H9 (cell line): ENCODE measurements around the gene GBE1. TPM values are rescaled to one million over a fixed set of nuclear protein-coding genes. Genes with fewer than 3 reads are reported as not detected.

Experiments used
- DNase-seq: peaks from one replicate; pipeline ENCODE4 v3.0.0-alpha.2; 2017
- H2AFZ ChIP-seq: one replicate; pipeline ENCODE4 v1.6.1; 2013; ENCODE audit warnings: mild to moderate bottlenecking, low read length, control low read depth, moderate library complexity
- H2AK5ac ChIP-seq: 2 replicates; pipeline ENCODE4 v1.6.1; 2013; ENCODE audit warnings: low read length, control low read depth, mixed read lengths; ENCODE audit not compliant: insufficient read length
- H2BK120ac ChIP-seq: one replicate; pipeline ENCODE4 v1.6.1; 2013; ENCODE audit warnings: low read depth, mild to moderate bottlenecking, low read length, control low read depth, inconsistent platforms; ENCODE audit not compliant: poor library complexity, severe bottlenecking
- H2BK12ac ChIP-seq: 2 replicates; pipeline ENCODE4 v1.6.1; 2013; ENCODE audit warnings: low read length, control low read depth, mixed read lengths, low read depth; ENCODE audit not compliant: insufficient read length
- H2BK15ac ChIP-seq: 2 replicates; pipeline ENCODE4 v1.6.1; 2013; ENCODE audit warnings: low read depth, low read length, control low read depth
- H2BK20ac ChIP-seq: one replicate; pipeline ENCODE4 v1.6.1; 2013; ENCODE audit warnings: low read depth, mild to moderate bottlenecking, low read length, control low read depth, inconsistent platforms; ENCODE audit not compliant: poor library complexity, severe bottlenecking
- H2BK5ac ChIP-seq: 2 replicates; pipeline ENCODE4 v1.6.1; 2013; ENCODE audit warnings: low read length, control low read depth, mixed read lengths; ENCODE audit not compliant: insufficient read length
- H3K14ac ChIP-seq: 2 replicates; pipeline ENCODE4 v1.6.1; 2013; ENCODE audit warnings: low read length, control low read depth; ENCODE audit not compliant: insufficient read depth
- H3K18ac ChIP-seq: 2 replicates; pipeline ENCODE4 v1.6.1; 2013; ENCODE audit warnings: low read depth, mild to moderate bottlenecking, mixed read lengths, low read length, control low read depth; ENCODE audit not compliant: insufficient read length
- H3K23ac ChIP-seq: 2 replicates; pipeline ENCODE4 v1.6.1; 2013; ENCODE audit warnings: low read length, control low read depth, mixed read lengths, low read depth; ENCODE audit not compliant: insufficient read length
- H3K23me2 ChIP-seq: 2 replicates; pipeline ENCODE4 v1.6.1; 2013; ENCODE audit warnings: low read depth, mild to moderate bottlenecking, mixed read lengths, low read length, control low read depth; ENCODE audit not compliant: insufficient read length, poor library complexity, severe bottlenecking
- H3K27ac ChIP-seq: 2 replicates; pipeline ENCODE4 v1.5.1; 2013; ENCODE audit warnings: low read length, control low read depth, mixed read lengths, low read depth; ENCODE audit not compliant: insufficient read length
- H3K27me3 ChIP-seq: 2 replicates; pipeline ENCODE4 v1.6.1; 2013; ENCODE audit warnings: low read length, control low read depth, inconsistent platforms; ENCODE audit not compliant: insufficient read depth
- H3K4ac ChIP-seq: 2 replicates; pipeline ENCODE4 v1.6.1; 2013; ENCODE audit warnings: low read depth, mild to moderate bottlenecking, control low read depth, inconsistent platforms, low read length, moderate library complexity
- H3K4me1 ChIP-seq: 2 replicates; pipeline ENCODE4 v1.6.1; 2013; ENCODE audit warnings: low read length, control low read depth, inconsistent platforms; ENCODE audit not compliant: insufficient read depth
- H3K4me2 ChIP-seq: 2 replicates; pipeline ENCODE4 v1.6.1; 2013; ENCODE audit warnings: low read length, control low read depth, mixed read lengths; ENCODE audit not compliant: insufficient read length, insufficient read depth
- H3K56ac ChIP-seq: 2 replicates; pipeline ENCODE4 v1.6.1; 2013; ENCODE audit warnings: low read depth, mild to moderate bottlenecking, mixed read lengths, low read length, control low read depth; ENCODE audit not compliant: insufficient read length
- H3K79me1 ChIP-seq: 2 replicates; pipeline ENCODE4 v1.6.1; 2013; ENCODE audit warnings: low read depth, mild to moderate bottlenecking, moderate library complexity, low read length, control low read depth, inconsistent platforms; ENCODE audit not compliant: insufficient read depth, poor library complexity, severe bottlenecking
- H3K79me2 ChIP-seq: 2 replicates; pipeline ENCODE4 v1.6.1; 2013; ENCODE audit warnings: low read length, control low read depth, inconsistent platforms; ENCODE audit not compliant: insufficient read depth
- H3K9ac ChIP-seq: 2 replicates; pipeline ENCODE4 v1.6.1; 2013; ENCODE audit warnings: low read length, control low read depth, mixed read lengths; ENCODE audit not compliant: insufficient read length; ENCODE audit errors: extremely low read depth
- H3K9me3 ChIP-seq: one replicate; pipeline ENCODE4 v1.6.1; 2013; ENCODE audit warnings: low read depth, low read length, inconsistent platforms; ENCODE audit not compliant: control insufficient read depth
- H3T11ph ChIP-seq: one replicate; pipeline ENCODE4 v1.6.1; 2013; ENCODE audit warnings: mild to moderate bottlenecking, low read length, control low read depth, inconsistent platforms
- H4K20me1 ChIP-seq: one replicate; pipeline ENCODE4 v1.6.1; 2013; ENCODE audit not compliant: control insufficient read depth, insufficient read length, insufficient read depth
- H4K5ac ChIP-seq: 2 replicates; pipeline ENCODE4 v1.6.1; 2013; ENCODE audit warnings: low read depth, mild to moderate bottlenecking, mixed read lengths, low read length, control low read depth; ENCODE audit not compliant: insufficient read length
- H4K8ac ChIP-seq: replicated peaks from 2 replicates; pipeline ENCODE4 v1.6.1; 2013; ENCODE audit warnings: low read length, control low read depth, mixed read lengths, low read depth; ENCODE audit not compliant: insufficient read length
- H4K91ac ChIP-seq: 2 replicates; pipeline ENCODE4 v1.6.1; 2013; ENCODE audit warnings: low read depth, mild to moderate bottlenecking, moderate library complexity, mixed read lengths, low read length, control low read depth; ENCODE audit not compliant: insufficient read length
- H3K27ac Mint-ChIP-seq, 3 experiments: 2 replicates in 2 of 3; 3 replicates in 1 of 3; pipeline ENCODE4 v1.8.0; 2020 to 2021; ENCODE audit warnings: mixed read lengths in 3 of 3, mild to moderate bottlenecking in 1 of 3, moderate library complexity in 1 of 3
- H3K27me3 Mint-ChIP-seq: 2 replicates; pipeline ENCODE4 v1.8.0; 2021; ENCODE audit warnings: low read depth, mild to moderate bottlenecking, moderate library complexity, mixed read lengths
- H3K36me3 Mint-ChIP-seq, 3 experiments: 2 replicates in 2 of 3; 3 replicates in 1 of 3; pipeline ENCODE4 v1.8.0; 2020 to 2021; ENCODE audit warnings: low read depth in 3 of 3, mixed read lengths in 3 of 3; ENCODE audit not compliant: insufficient read depth in 1 of 3
- H3K4me1 Mint-ChIP-seq, 2 experiments: 2 replicates each; pipeline ENCODE4 v1.8.0; 2020; ENCODE audit warnings: mixed read lengths in 2 of 2
- H3K4me3 Mint-ChIP-seq, 2 experiments: 2 replicates in 1 of 2; 3 replicates in 1 of 2; pipeline ENCODE4 v1.8.0; 2020 to 2021; ENCODE audit warnings: mild to moderate bottlenecking in 2 of 2, mixed read lengths in 2 of 2, moderate library complexity in 1 of 2
- H3K9me3 Mint-ChIP-seq, 2 experiments: 2 replicates in 1 of 2; 3 replicates in 1 of 2; pipeline ENCODE4 v1.8.0; 2020; ENCODE audit warnings: mild to moderate bottlenecking in 2 of 2, mixed read lengths in 2 of 2, moderate library complexity in 1 of 2
- CTCF ChIP-seq: fragments of 200-600 bp; sonication (generic); conservative IDR thresholded peaks from 3 replicates; pipeline ENCODE4 v1.8.0; 2021; ENCODE audit warnings: antibody characterized with exemption, mild to moderate bottlenecking
- WGBS: extraction: QIAGEN DNeasy Blood & Tissue Kit; methylation state at CpG from one replicate; pipeline ENCODE4 v1.1.7; 2013; ENCODE audit warnings: missing lambda C conversion rate, low lambda C conversion rate, mixed read lengths; ENCODE audit not compliant: insufficient read length; ENCODE audit errors: extremely low coverage; 5-methylcytosine and 5-hydroxymethylcytosine counted together
- total RNA-seq: library from RNA; stranded (reverse); gene quantifications from 2 replicates; pipeline ENCODE4 v1.2.1, GENCODE V29; 2021

The GBE1 gene
- total RNA-seq, 1 experiment from 2014 or later: 13.8 TPM

- Histone ChIP-seq H3K56ac (no peak overlapping the region), H2AFZ (no peak overlapping the region), H3K23me2 (no peaks in the 10 kb centered on the region), H3K4me2 (no peak overlapping the region), H3K27ac (no peak overlapping the region), H3K14ac (no peak overlapping the region), H4K20me1 (no peaks in the 10 kb centered on the region), H2BK120ac (no peak overlapping the region), H4K5ac (no peak overlapping the region), H3K4me1 (no peaks in the 10 kb centered on the region), H2AK5ac (no peak overlapping the region), H3K9ac (no peak overlapping the region), H4K8ac (no peak overlapping the region), H3K23ac (no peak overlapping the region), H3K27me3 (no peaks in the 10 kb centered on the region), H3K79me1 (no peaks in the 10 kb centered on the region), H3K18ac (no peak overlapping the region), H3K9me3 (no peaks in the 10 kb centered on the region), H3K79me2 (no peaks in the 10 kb centered on the region), H3T11ph (no peak overlapping the region), H2BK15ac (no peak overlapping the region), H4K91ac (no peak overlapping the region), H2BK20ac (no peak overlapping the region), H2BK12ac (no peak overlapping the region), H2BK5ac (no peak overlapping the region), H3K4ac (no peak overlapping the region)
- Mint-ChIP-seq H3K4me3 (no peak overlapping the region), H3K27ac (no peak overlapping the region), H3K36me3 (peaks cover 12 to 17% (median 17%) of the 10 kb centered on the region in 3 experiments; a peak in 6 of 7 replicates), H3K27me3 (no peaks in the 10 kb centered on the region), H3K9me3 (peaks cover 10 to 13% of the 10 kb centered on the region in 2 experiments; a peak in 4 of 5 replicates), H3K4me1 (no peaks in the 10 kb centered on the region)
- no peak for TF ChIP-seq CTCF
- WGBS: no CpG with 5 or more reads among the region's 4 CpGs
- DNase-seq: no peak
Measured at GRCh38 chr3:81544385-81544784, 217.1 kb downstream of the GBE1 start.
